OCI-LY1 (cell line): Measurements from ENCODE around the gene RSPH1.

ENCODE experiments used
- H2AFZ ChIP-seq: fragments of 200-600 bp; sonication (generic), shearing (Covaris generic); 2 replicates; pipeline ENCODE4 v1.6.0; 2014; ENCODE audit warnings: antibody characterized with exemption, mild to moderate bottlenecking, low read length
- H3F3A ChIP-seq: fragments of 200-600 bp; sonication (generic), shearing (Covaris generic); 2 replicates; pipeline ENCODE4 v1.6.0; 2014; ENCODE audit warnings: mild to moderate bottlenecking, antibody characterized with exemption, low read length, moderate library complexity; ENCODE audit not compliant: insufficient read depth
- H3K27ac ChIP-seq: fragments of 200-600 bp; sonication (generic); 2 replicates; pipeline ENCODE4 v1.5.1; 2014; ENCODE audit warnings: low read length, mixed run types, mild to moderate bottlenecking, low read depth; ENCODE audit not compliant: poor library complexity, severe bottlenecking
- H3K27me3 ChIP-seq: fragments of 200-600 bp; sonication (generic); 2 replicates; pipeline ENCODE4 v1.6.0; 2014; ENCODE audit warnings: antibody characterized with exemption, mild to moderate bottlenecking, low read length, moderate library complexity; ENCODE audit not compliant: insufficient read depth
- H3K36me3 ChIP-seq: fragments of 200-600 bp; sonication (generic); 2 replicates; pipeline ENCODE4 v1.6.1; 2014; ENCODE audit warnings: mild to moderate bottlenecking, antibody characterized with exemption, low read length, moderate library complexity, mixed read lengths; ENCODE audit not compliant: insufficient read depth
- H3K4me1 ChIP-seq: fragments of 200-600 bp; sonication (generic); 2 replicates; pipeline ENCODE4 v1.5.1; 2014; ENCODE audit warnings: mild to moderate bottlenecking, low read length, moderate library complexity; ENCODE audit not compliant: insufficient read depth, severe bottlenecking
- H3K4me2 ChIP-seq: fragments of 200-600 bp; sonication (generic), shearing (Covaris generic); 2 replicates; pipeline ENCODE4 v1.6.1; 2014; ENCODE audit warnings: low read length
- H3K4me3 ChIP-seq: fragments of 200-600 bp; sonication (generic); 2 replicates; pipeline ENCODE4 v1.5.1; 2014; ENCODE audit warnings: low read length, low read depth, mild to moderate bottlenecking, mixed read lengths; ENCODE audit not compliant: poor library complexity, severe bottlenecking
- H3K79me2 ChIP-seq: fragments of 200-600 bp; shearing (Covaris generic); 2 replicates; pipeline ENCODE4 v1.6.1; 2016; ENCODE audit warnings: mixed run types, low read length, mixed read lengths; ENCODE audit not compliant: insufficient read depth
- H3K9ac ChIP-seq: fragments of 200-600 bp; sonication (generic), shearing (Covaris generic); 2 replicates; pipeline ENCODE4 v1.6.1; 2014; ENCODE audit warnings: mild to moderate bottlenecking, low read length, mixed read lengths
- H3K9me2 ChIP-seq: fragments of 200-600 bp; sonication (generic), shearing (Covaris generic); 2 replicates; pipeline ENCODE4 v1.6.1; 2014; ENCODE audit warnings: low read depth, mild to moderate bottlenecking, low read length, mixed read lengths
- H3K9me3 ChIP-seq: fragments of 200-600 bp; shearing (Covaris generic); 2 replicates; pipeline ENCODE4 v1.6.1; 2014; ENCODE audit warnings: low read length, mixed read lengths
- H4K20me1 ChIP-seq: fragments of 200-600 bp; sonication (generic), shearing (Covaris generic); 2 replicates; pipeline ENCODE4 v1.6.0; 2016; ENCODE audit warnings: mild to moderate bottlenecking, low read length; ENCODE audit not compliant: insufficient read depth
- EZH2 ChIP-seq: fragments of 200-600 bp; sonication (generic), shearing (Covaris generic); IDR thresholded peaks from 2 replicates; pipeline ENCODE4 v1.8.0; 2017; ENCODE audit warnings: borderline replicate concordance, mixed run types, mild to moderate bottlenecking, antibody characterized with exemption, low read length, moderate library complexity, mixed read lengths
- TF ChIP-seq, protein P1 (sequence below): fragments of 200-600 bp; sonication (generic), shearing (Covaris generic); IDR thresholded peaks from 2 replicates; pipeline ENCODE4 v1.5.1; 2017; ENCODE audit warnings: mild to moderate bottlenecking, antibody characterized with exemption, low read length, moderate library complexity, mixed read lengths

Gene RSPH1

DNA sequence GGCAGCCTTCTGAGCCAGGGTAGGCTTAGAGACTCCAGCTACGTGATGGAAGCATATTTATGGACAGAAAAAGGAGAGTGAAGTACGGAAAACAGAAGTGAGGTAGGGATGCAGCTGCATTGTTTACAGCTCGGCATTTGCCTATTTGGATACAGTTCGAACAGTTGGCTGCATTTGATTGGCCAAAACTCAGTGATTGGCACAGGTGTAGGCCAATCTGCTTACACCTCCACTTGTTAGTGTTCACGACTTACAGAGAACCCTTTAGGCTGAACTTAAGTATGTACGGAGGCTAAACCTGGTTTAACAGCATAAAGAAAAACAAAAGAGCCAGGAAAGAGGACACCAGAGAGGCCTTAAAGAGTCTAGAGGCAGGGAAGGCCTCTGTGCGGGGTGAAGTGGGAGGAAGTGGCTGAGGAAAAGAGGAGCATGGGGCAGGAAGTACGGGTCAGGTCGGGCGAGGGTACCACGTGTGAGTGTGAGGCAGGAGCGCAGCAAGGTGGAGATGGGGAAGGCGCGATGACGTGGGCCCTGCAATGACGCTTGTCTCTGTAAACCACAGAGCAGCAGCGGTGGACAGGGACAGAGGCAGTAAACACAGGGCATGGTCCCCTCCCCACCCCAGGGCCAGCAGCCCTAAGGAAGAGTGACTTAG lies 32.0 kb downstream of the RSPH1 start:
- Histone ChIP-seq H3F3A (no peaks in the 10 kb centered on the region), H3K27me3 (no peaks in the 10 kb centered on the region), H3K4me1 (peaks cover 73% of the 10 kb centered on the region), H3K4me2 (peak overlapping the region; percentile 49; the same call in 1 of the 2 replicates), H3K9ac (no peak overlapping the region), H3K9me3 (no peaks in the 10 kb centered on the region), H3K4me3 (peak overlapping the region; percentile 7), H3K36me3 (no peaks in the 10 kb centered on the region), H2AFZ (peak overlapping the region; percentile 68; the same call in 1 of the 2 replicates), H3K27ac (peak overlapping the region; percentile 43), H3K79me2 (no peaks in the 10 kb centered on the region), H4K20me1 (no peaks in the 10 kb centered on the region), H3K9me2 (no peaks in the 10 kb centered on the region)
- no peak for TF ChIP-seq EZH2
- TF ChIP-seq, protein P1, sequence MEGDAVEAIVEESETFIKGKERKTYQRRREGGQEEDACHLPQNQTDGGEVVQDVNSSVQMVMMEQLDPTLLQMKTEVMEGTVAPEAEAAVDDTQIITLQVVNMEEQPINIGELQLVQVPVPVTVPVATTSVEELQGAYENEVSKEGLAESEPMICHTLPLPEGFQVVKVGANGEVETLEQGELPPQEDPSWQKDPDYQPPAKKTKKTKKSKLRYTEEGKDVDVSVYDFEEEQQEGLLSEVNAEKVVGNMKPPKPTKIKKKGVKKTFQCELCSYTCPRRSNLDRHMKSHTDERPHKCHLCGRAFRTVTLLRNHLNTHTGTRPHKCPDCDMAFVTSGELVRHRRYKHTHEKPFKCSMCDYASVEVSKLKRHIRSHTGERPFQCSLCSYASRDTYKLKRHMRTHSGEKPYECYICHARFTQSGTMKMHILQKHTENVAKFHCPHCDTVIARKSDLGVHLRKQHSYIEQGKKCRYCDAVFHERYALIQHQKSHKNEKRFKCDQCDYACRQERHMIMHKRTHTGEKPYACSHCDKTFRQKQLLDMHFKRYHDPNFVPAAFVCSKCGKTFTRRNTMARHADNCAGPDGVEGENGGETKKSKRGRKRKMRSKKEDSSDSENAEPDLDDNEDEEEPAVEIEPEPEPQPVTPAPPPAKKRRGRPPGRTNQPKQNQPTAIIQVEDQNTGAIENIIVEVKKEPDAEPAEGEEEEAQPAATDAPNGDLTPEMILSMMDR, result no peak

DNA sequence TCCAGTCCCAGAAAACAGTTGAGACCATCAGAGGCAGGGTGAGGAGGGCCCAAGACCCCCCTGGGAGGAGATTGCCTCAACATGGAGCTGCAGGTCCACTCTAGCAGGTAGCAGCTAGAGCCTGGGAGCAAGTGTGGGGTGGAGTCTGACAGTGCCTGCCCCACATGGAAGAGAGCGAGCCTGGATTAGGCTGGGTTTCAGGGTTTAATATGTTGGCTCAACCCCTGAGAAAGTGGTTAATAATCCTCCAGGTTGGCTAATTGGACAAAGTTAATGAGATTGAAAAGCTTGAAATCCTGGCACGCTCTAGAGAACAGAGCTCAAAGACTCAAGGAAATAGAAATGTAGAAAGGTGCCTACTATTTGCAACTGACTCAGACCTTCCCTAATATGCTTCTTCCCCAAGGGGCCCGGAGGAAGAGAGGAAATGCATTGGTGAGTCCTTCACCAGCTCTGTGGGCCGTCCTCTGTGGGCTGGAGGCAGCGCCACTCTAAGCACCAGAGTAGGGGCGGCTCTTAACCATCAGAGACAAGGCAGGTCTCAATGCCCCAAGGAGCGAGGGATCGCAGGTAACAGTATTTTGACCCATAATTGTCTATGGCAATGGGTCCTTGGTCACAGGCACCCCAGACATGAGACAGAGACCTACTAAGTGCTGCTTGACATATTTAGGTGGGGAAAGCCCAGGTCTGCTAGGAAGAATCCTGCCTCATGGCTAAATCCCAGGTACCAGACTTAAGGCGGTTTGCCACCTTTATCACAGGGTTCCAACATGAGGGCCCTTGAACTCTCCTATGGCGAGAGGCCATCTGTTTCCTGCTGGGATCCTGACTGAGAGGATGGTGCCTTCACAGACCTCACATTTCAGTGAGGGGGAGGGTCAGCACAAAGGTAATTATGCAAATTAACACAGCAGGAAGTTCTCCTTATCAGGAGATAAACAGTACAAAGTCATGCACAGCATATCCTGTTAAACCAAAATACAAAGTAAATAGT lies 33.8 kb downstream of the RSPH1 start:
- H4K20me1 ChIP-seq, result no peaks in the 10 kb centered on the region
- peaks cover 68% of the 10 kb centered on the region for H3K4me1 ChIP-seq
- peaks cover 4% of the 10 kb centered on the region; the same call in 1 of the 2 replicates for H3K9me3 ChIP-seq
- H3K4me2 ChIP-seq, result peak overlapping the region; percentile 76; the same call in 1 of the 2 replicates
- H2AFZ ChIP-seq, result no peak overlapping the region
- no peak overlapping the region; the same call in 1 of the 2 replicates for H3K9ac ChIP-seq
- H3K9me2 ChIP-seq, result no peaks in the 10 kb centered on the region
- peak overlapping the region; percentile 83 for H3K27ac ChIP-seq
- no peaks in the 10 kb centered on the region for H3K27me3 ChIP-seq
- TF ChIP-seq, protein P1, result no peak
- no peak for TF ChIP-seq EZH2
- no peaks in the 10 kb centered on the region for H3K79me2 ChIP-seq
- H3K4me3 ChIP-seq, result peak overlapping the region; percentile 20
- no peaks in the 10 kb centered on the region for H3F3A ChIP-seq
- H3K36me3 ChIP-seq, result no peaks in the 10 kb centered on the region

DNA sequence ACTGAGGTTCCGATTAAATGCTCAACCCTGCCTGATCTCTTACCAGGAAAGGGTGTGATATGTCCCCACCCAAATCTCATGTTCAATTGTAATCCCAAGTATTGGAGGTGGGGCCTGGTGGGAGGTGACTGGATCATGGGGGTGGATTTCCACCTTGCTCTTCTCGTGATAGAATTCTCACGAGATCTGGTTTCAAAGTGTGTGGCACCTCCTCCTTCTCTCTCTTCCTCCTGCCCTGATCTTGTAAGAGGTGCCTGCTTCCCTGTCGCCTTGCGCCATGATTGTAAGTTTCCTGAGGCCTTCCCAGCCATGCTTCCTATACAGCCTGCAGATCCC lies 34.9 kb downstream of the RSPH1 start:
- Histone ChIP-seq H3K4me3 (peak overlapping the region; percentile 20), H3K4me1 (peaks cover 66% of the 10 kb centered on the region), H3K4me2 (peak overlapping the region; percentile 76), H3K36me3 (no peaks in the 10 kb centered on the region), H3K27ac (peak overlapping the region; percentile 83), H3K9me2 (no peaks in the 10 kb centered on the region), H3K27me3 (no peaks in the 10 kb centered on the region), H3K9me3 (peaks cover 4% of the 10 kb centered on the region; the same call in 1 of the 2 replicates), H3F3A (no peaks in the 10 kb centered on the region), H2AFZ (no peak overlapping the region), H3K9ac (no peak overlapping the region; the same call in 1 of the 2 replicates), H4K20me1 (no peaks in the 10 kb centered on the region), H3K79me2 (no peaks in the 10 kb centered on the region)
- TF ChIP-seq, protein P1, result no peak
- no peak for TF ChIP-seq EZH2
